T follicular helper cell (primary cell): Measurements from ENCODE around the gene PDP2.

ENCODE experiments used
- DNase-seq: peaks from one replicate; pipeline ENCODE4 v3.0.0-alpha.2; 2020; ENCODE audit warnings: low read depth
- total RNA-seq, 2 experiments: gene quantifications; one replicate each; lab custom pipeline; 2026; lab: John Stamatoyannopoulos, UW

The PDP2 gene, protein sequence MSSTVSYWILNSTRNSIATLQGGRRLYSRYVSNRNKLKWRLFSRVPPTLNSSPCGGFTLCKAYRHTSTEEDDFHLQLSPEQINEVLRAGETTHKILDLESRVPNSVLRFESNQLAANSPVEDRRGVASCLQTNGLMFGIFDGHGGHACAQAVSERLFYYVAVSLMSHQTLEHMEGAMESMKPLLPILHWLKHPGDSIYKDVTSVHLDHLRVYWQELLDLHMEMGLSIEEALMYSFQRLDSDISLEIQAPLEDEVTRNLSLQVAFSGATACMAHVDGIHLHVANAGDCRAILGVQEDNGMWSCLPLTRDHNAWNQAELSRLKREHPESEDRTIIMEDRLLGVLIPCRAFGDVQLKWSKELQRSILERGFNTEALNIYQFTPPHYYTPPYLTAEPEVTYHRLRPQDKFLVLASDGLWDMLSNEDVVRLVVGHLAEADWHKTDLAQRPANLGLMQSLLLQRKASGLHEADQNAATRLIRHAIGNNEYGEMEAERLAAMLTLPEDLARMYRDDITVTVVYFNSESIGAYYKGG
- total RNA-seq = 27.7 to 50.7 reads per million in 2 experiments

DNA sequence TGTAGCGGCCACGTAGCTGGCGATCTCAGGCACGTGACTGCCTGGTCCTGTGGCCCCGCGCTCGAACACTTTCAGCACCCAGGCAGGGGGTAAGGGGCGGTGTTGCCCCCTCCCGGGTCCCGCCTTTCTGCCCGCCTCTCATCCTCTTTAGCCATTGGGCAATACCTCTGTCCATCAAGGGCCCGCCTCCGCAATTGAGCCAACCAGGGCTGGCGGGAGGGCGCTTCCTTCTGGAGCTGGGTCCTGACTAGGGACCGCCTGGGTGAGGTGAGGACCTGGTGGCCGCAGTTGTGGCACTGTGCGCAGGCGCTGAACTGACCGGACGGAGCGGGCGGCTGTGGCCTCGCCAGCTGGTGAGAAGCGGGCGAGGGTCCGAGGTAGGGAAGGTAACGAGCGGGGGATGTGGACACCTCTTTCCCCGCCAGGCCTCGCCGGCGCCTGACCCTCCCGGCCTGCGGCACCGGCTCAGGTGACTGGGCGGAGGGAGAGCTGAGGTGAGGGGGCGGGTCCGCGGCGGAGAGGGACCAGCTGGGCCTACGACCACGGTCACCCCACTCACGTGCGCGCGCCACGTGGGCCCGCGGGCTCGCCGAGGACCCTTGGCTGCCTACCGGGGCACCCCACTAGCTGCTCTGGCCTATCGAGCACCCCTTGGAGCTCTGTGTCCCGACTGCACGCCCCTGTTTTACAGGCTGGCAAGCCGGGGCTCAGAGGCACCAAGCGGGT is at the start of gene PDP2:
TSS of gene PDP2 (plus strand) at position 228 of the 726 bp plus-strand sequence. CDS start 3,770 bp downstream, outside the sequence.
- DNase-seq = peak; percentile 85

DNA sequence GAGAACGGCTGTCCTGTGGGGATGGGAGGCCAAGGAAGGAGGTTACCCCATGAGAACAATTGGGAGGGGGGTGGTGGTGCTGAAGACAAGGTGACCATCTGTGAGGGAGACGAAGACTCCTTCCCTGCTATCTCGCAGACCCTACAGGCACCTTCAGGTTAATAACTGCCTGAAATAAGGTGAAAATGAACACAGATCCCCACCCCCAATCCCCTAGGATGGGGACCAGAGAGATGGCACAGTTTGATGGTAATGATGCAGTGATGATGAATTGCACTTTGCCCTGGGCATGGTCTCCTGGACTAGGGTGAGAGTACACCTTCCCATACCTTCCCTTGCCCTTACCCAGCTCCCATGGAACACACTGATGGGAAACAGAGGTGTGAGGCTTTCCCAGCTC is 48.1 kb upstream of the PDP2 start:
- no peak for DNase-seq

- no peak for DNase-seq
Measured at GRCh38 chr16:66832661-66833305, 47.5 kb upstream of the PDP2 start.

DNA sequence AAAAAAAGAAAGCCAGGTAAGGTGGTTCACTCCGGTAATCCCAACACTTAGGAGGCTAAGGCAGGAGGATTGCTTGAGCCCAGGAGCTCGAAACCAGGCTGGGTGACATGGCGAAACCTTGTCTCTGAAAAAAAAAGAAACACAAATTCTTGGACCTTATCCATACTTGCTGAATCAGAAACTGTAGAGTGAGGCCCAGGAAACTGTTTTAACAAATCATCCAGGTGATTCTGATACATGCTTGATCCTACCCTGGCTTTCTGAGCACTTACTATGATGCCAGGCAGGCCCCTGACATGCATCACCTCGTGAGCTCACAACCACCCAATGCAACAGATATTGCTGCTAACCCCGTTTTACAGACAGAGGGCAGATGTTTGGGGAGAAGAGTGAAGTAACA is 45.6 kb upstream of the PDP2 start:
- no peak for DNase-seq

- DNase-seq = no peak
Measured at GRCh38 chr16:66840883-66841282, 39.4 kb upstream of the PDP2 start.

DNA sequence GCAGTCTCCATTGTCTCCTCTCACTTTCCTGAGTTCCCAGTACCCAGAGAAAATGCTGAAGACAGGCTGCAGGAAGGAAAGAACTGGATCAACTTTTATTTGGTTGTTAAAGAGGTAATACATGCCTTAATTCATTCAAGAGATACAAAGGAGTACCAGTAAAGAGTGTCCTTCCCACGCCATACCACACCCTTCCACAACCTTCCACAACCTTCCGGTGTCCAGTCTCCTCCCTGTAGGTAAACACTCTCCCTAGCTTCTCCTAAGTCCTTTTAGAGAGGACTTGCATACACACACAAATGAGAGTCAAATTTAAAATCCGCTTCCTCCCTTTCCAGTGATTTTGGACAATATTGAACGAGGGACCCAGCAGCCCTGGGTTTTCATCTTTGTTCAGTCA is 38.9 kb upstream of the PDP2 start:
- no peak for DNase-seq

DNA sequence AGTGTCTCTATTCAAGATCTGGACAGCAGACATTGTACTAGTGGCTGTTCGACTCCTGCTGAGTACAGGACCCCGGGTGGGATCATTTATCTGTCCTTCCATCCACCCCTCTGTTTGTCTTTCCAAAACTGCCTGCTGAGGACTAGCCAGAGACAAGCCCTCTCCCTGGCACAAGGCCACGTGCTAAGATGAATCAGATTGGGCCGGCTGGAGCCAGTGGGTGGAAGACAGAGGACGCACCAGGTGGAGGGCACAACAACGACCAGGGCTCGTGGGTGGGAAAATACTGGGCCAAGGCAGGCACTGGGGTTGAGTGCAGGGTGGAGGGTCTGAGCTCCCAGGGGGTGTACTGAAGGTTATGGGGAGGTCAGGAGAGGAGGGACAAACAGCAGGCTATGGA is 37.5 kb upstream of the PDP2 start:
- DNase-seq = no peak

- no peak for DNase-seq
Measured at GRCh38 chr16:66843191-66843590, 37.1 kb upstream of the PDP2 start.

GRCh38 chr16:66844009-66844341 is 36.3 kb upstream of the PDP2 start:
- no peak for DNase-seq

GRCh38 chr16:66844342-66845079 is 35.8 kb upstream of the PDP2 start, which contains the start of gene CA7:
Gene CA7 (plus strand): TSS chr16:66844414. CDS start chr16:66844488, 74 bp downstream.
- DNase-seq = no peak

- DNase-seq = no peak
Measured at GRCh38 chr16:66845080-66845410, 35.3 kb upstream of the PDP2 start.

- no peak for DNase-seq
Measured at GRCh38 chr16:66845791-66846221, 34.5 kb upstream of the PDP2 start.

DNA sequence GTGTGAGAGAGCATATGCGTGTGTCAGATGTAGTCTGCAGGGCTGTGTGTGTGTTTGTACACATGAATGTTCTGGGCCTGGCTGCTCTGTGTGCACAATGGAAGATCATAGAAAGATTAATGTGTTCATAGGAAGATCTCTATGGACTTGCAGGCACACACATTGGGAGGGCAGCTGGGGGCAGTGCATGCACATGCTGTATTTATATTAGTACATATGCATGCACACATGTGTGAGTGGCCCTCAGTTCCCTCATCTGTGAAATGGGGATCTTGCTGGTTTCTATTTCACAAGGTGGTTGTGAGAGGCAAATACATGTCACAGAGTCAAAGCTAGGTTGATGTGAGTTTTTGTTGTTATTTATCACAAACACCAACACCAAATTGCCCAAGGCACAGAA is 34.0 kb upstream of the PDP2 start:
- DNase-seq = no peak

DNA sequence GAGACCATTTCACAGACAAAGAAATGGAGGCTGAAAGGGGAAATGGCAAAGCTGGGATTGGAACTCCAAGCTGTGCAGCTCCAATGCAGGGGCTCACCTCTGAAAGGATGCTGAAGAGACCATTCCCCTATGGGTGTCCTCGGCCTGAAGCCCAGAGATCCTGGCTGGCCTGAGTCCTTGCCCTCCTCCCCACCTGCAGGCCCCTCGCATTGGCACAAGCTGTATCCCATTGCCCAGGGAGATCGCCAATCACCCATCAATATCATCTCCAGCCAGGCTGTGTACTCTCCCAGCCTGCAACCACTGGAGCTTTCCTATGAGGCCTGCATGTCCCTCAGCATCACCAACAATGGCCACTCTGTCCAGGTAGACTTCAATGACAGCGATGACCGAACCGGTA is 33.5 kb upstream of the PDP2 start:
- DNase-seq = no peak

DNA sequence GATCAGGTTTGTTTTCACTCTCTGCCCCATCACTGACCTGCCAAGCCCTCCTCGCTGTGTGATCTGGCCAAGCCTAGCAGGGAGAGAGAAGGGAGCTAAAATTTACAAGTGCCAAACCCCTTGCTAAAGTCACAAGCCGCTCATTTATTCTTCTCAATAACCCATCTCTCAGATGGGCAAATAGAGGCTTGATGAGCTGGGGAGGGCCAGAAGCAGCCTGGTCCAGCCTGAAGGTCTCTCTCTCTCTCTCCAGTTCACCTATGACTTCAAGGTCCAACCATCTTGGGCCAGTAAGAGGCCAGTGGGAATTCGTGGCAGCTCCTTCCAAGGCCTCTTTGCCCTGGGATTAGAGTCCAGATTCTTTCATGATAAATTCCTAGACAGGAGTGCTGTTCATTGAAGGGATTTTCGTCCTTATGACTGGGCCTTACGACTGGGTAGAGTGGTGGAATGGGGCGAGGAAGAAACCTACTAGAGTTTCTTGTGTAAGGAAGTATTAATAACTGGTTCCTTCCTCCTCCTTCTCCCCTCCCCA is 32.7 kb upstream of the PDP2 start:
- no peak for DNase-seq

- DNase-seq = no peak
Measured at GRCh38 chr16:66848172-66848571, 32.1 kb upstream of the PDP2 start.

- DNase-seq = no peak
Measured at GRCh38 chr16:66849021-66849420, 31.3 kb upstream of the PDP2 start.

- DNase-seq = no peak
Measured at GRCh38 chr16:66849549-66849948, 30.8 kb upstream of the PDP2 start.

GRCh38 chr16:66850115-66850815 is 30.1 kb upstream of the PDP2 start:
- no peak for DNase-seq

DNA sequence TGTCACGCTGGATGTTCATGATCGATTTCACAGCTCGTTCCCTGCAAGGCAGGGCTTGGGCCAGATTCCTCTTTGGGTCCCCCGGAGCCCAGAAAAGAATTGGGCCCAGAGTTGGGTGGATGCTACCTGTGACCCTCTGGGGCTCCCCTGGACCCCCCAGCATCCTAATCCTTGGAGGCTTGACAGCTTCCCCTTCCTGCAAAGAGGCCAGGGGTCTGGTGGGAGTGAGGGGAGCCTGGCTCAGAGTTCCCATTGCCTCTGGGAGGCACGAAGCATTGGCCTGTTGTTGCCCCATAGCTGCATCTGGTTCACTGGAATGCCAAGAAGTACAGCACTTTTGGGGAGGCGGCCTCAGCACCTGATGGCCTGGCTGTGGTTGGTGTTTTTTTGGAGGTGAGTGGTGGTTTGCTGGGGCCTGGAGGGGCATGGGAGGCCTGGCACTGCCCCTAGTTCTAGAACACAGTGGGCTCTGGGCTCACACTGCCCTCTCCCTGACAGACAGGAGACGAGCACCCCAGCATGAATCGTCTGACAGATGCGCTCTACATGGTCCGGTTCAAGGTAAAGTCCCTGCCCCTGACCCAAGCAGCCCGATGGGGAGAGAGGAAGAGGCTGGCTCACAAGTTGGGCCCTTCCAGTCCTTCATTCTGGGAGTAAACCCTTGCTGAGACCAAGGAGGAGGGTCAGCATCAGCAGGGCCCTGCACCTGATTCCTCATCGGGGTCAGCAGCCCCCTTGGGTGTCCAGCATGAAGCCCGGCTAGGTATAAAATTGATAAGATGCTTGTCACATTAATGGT is 28.9 kb upstream of the PDP2 start:
- DNase-seq = no peak
